SU-DHL-6 (cell line): Measurements from ENCODE around the gene TMPRSS4.

Experiments used
- H2AFZ ChIP-seq: fragments of 200-600 bp; sonication (generic); 2 replicates; pipeline ENCODE4 v1.6.1; 2014; ENCODE audit warnings: low read depth, mild to moderate bottlenecking, moderate library complexity, mixed read lengths, antibody characterized with exemption, low read length; ENCODE audit not compliant: severe bottlenecking
- H3F3A ChIP-seq: fragments of 200-600 bp; shearing (Covaris generic); 2 replicates; pipeline ENCODE4 v1.6.0; 2016; ENCODE audit warnings: antibody characterized with exemption, mild to moderate bottlenecking; ENCODE audit not compliant: insufficient read depth
- H3K27ac ChIP-seq: fragments of 200-600 bp; sonication (generic); 2 replicates; pipeline ENCODE4 v1.5.1; 2016; ENCODE audit warnings: low read depth, mild to moderate bottlenecking, low read length, moderate library complexity, mixed read lengths
- H3K27me3 ChIP-seq: fragments of 200-600 bp; sonication (generic), shearing (Covaris generic); 2 replicates; pipeline ENCODE4 v1.6.0; 2014; ENCODE audit warnings: mild to moderate bottlenecking, low read length
- H3K36me3 ChIP-seq: fragments of 200-600 bp; sonication (generic); 2 replicates; pipeline ENCODE4 v1.6.1; 2014; ENCODE audit warnings: mild to moderate bottlenecking, low read length, mixed read lengths
- H3K4me2 ChIP-seq: fragments of 300-600, 200-600 bp; shearing (Covaris generic), sonication (generic); 2 replicates; pipeline ENCODE4 v1.6.0; 2014; ENCODE audit warnings: low read length, low read depth, mild to moderate bottlenecking; ENCODE audit not compliant: poor library complexity, severe bottlenecking
- H3K4me3 ChIP-seq: fragments of 200-600 bp; sonication (generic); 2 replicates; pipeline ENCODE4 v1.5.1; 2014; ENCODE audit warnings: antibody characterized with exemption, low read length, mild to moderate bottlenecking, mixed read lengths; ENCODE audit not compliant: insufficient read depth, poor library complexity, severe bottlenecking
- H3K79me2 ChIP-seq: fragments of 200-600 bp; sonication (generic); 2 replicates; pipeline ENCODE4 v1.6.1; 2014; ENCODE audit warnings: mild to moderate bottlenecking, low read length, moderate library complexity; ENCODE audit not compliant: insufficient read depth
- H3K9ac ChIP-seq: fragments of 200-600 bp; sonication (generic); 2 replicates; pipeline ENCODE4 v1.7.0; 2014; ENCODE audit warnings: mild to moderate bottlenecking, low read length
- H3K9me2 ChIP-seq: fragments of 200-600 bp; sonication (generic); replicated peaks from 2 replicates; pipeline ENCODE4 v1.6.1; 2014; ENCODE audit warnings: low read length; ENCODE audit not compliant: insufficient read depth
- H3K9me3 ChIP-seq: fragments of 200-600 bp; sonication (generic); 2 replicates; pipeline ENCODE4 v1.6.1; 2014; ENCODE audit warnings: low read length, mixed read lengths; ENCODE audit not compliant: insufficient read depth
- H4K20me1 ChIP-seq: fragments of 200-600 bp; sonication (generic); 2 replicates; pipeline ENCODE4 v1.6.1; 2014; ENCODE audit warnings: low read depth, mild to moderate bottlenecking, antibody characterized with exemption, low read length, moderate library complexity, mixed read lengths
- CTCF ChIP-seq: fragments of 200-600 bp; sonication (generic); IDR thresholded peaks from one replicate; pipeline ENCODE4 v1.5.1; 2017; ENCODE audit warnings: antibody characterized with exemption, mild to moderate bottlenecking, low read length, moderate library complexity; ENCODE audit not compliant: insufficient read depth, poor library complexity, severe bottlenecking
- EZH2phosphoT487 ChIP-seq: fragments of 200-600 bp; sonication (generic), shearing (Covaris generic); conservative IDR thresholded peaks from 2 replicates; pipeline ENCODE4 v1.6.1; 2018; ENCODE audit warnings: mild to moderate bottlenecking, antibody characterized with exemption, low read length, moderate library complexity, mixed read lengths

TMPRSS4 gene

GRCh38 chr11:118114266-118114665, 37.4 kb downstream of the TMPRSS4 start:
- Histone ChIP-seq H3K4me3 (no peak overlapping the region), H3K27me3 (no peaks in the 10 kb centered on the region; the same call in 1 of the 2 replicates), H3K4me2 (no peak overlapping the region), H3K79me2 (no peaks in the 10 kb centered on the region), H3F3A (no peaks in the 10 kb centered on the region), H3K9me2 (no peaks in the 10 kb centered on the region), H4K20me1 (no peaks in the 10 kb centered on the region), H3K9ac (no peak overlapping the region), H3K9me3 (no peaks in the 10 kb centered on the region), H2AFZ (no peak overlapping the region), H3K27ac (no peak overlapping the region), H3K36me3 (no peaks in the 10 kb centered on the region)
- TF ChIP-seq CTCF: no peak
- no peak for TF ChIP-seq EZH2phosphoT487

- H3K36me3 ChIP-seq: no peaks in the 10 kb centered on the region
Measured at GRCh38 chr11:118115048-118115447, 38.2 kb downstream of the TMPRSS4 start.

GRCh38 chr11:118117790-118118601, 41.1 kb downstream of the TMPRSS4 start:
- H3K9ac ChIP-seq: no peak overlapping the region
- H3K27ac ChIP-seq: no peak overlapping the region
- H3K9me2 ChIP-seq: no peaks in the 10 kb centered on the region
- no peaks in the 10 kb centered on the region for H4K20me1 ChIP-seq
- H3K27me3 ChIP-seq: no peaks in the 10 kb centered on the region
- H3K36me3 ChIP-seq: no peaks in the 10 kb centered on the region
- H3K9me3 ChIP-seq: no peaks in the 10 kb centered on the region
- no peak overlapping the region for H3K4me3 ChIP-seq
- H3K4me2 ChIP-seq: no peak overlapping the region
- no peaks in the 10 kb centered on the region for H3K79me2 ChIP-seq
- H3F3A ChIP-seq: no peaks in the 10 kb centered on the region
- TF ChIP-seq CTCF: no peak
- no peak overlapping the region for H2AFZ ChIP-seq

More at GRCh38 chr11:118115048-118115447, 38.2 kb downstream of the TMPRSS4 start:
- no peak overlapping the region for H3K4me2 ChIP-seq
- no peaks in the 10 kb centered on the region for H4K20me1 ChIP-seq
- no peaks in the 10 kb centered on the region; the same call in 1 of the 2 replicates for H3K27me3 ChIP-seq
- H3F3A ChIP-seq: no peaks in the 10 kb centered on the region
- H3K9ac ChIP-seq: no peak overlapping the region
- H2AFZ ChIP-seq: no peak overlapping the region
- H3K9me3 ChIP-seq: no peaks in the 10 kb centered on the region
- H3K79me2 ChIP-seq: no peaks in the 10 kb centered on the region
- TF ChIP-seq CTCF (no peak), EZH2phosphoT487 (no peak)
- no peak overlapping the region for H3K4me3 ChIP-seq
- no peaks in the 10 kb centered on the region for H3K9me2 ChIP-seq
- no peak overlapping the region for H3K27ac ChIP-seq
